ENCODE data around the gene BTBD10. TPM values are rescaled to one million over a fixed set of nuclear protein-coding genes. Genes with fewer than 3 reads are reported as not detected.
A peak's percentile ranks its signal among the peaks of the same experiment; 100 is the strongest.

The BTBD10 gene
- total and polyA plus RNA-seq, 8 donors, result 4.6 to 15.9 (median 7.6) TPM

DNA sequence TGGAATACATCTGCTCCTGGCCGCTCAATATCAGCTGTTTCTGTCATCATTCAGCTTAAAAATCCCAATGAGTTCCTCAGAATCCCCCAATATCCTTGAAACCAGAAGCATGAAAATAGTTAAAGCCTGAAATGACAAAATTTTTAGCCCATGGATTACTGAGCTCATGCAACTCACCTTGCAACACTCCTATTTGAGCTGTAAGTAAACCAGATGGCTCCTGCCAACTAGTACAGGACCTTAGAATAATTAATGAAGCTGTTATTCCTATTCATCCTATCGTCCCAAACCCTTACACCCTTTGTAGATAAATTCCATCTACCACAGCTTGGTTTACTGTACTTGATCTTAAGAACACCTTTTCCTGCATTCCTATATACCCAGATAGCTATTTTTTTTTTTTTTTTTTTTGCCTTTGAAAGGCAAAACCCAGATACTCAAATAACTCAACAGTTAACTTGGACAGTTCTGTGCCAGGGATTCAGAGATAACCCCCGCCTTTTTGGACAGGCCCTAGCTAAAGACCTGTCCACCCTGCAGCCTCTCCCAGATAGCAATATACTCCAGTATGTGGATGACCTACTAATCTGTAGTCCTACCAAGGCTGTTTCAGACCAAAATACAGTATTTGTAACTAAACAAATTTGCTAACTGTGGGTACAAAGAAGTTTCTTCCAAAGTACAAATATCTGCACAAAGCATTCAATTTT, 10.1 kb upstream of the BTBD10 start:
- Histone ChIP-seq H3K9me3 (no peaks in the 10 kb centered on the region), H3K4me1 (no peaks in the 10 kb centered on the region), H3K27ac (no peak overlapping the region), H3K4me3 (no peak overlapping the region), H3K36me3 (no peaks in the 10 kb centered on the region), H3K27me3 (no peaks in the 10 kb centered on the region)
- DNase-seq (no peak), FAIRE-seq (no peak), ATAC-seq (no peak)
- intact Hi-C loops (cut with DNase I), result no loop called here
- TF ChIP-seq, protein P1, sequence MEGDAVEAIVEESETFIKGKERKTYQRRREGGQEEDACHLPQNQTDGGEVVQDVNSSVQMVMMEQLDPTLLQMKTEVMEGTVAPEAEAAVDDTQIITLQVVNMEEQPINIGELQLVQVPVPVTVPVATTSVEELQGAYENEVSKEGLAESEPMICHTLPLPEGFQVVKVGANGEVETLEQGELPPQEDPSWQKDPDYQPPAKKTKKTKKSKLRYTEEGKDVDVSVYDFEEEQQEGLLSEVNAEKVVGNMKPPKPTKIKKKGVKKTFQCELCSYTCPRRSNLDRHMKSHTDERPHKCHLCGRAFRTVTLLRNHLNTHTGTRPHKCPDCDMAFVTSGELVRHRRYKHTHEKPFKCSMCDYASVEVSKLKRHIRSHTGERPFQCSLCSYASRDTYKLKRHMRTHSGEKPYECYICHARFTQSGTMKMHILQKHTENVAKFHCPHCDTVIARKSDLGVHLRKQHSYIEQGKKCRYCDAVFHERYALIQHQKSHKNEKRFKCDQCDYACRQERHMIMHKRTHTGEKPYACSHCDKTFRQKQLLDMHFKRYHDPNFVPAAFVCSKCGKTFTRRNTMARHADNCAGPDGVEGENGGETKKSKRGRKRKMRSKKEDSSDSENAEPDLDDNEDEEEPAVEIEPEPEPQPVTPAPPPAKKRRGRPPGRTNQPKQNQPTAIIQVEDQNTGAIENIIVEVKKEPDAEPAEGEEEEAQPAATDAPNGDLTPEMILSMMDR (IDR thresholded peaks at IDR 0.05), result no peak
- WGBS, 2 donors, result 49 to 55% methylated on average over 3 of the region's 3 CpGs

DNA sequence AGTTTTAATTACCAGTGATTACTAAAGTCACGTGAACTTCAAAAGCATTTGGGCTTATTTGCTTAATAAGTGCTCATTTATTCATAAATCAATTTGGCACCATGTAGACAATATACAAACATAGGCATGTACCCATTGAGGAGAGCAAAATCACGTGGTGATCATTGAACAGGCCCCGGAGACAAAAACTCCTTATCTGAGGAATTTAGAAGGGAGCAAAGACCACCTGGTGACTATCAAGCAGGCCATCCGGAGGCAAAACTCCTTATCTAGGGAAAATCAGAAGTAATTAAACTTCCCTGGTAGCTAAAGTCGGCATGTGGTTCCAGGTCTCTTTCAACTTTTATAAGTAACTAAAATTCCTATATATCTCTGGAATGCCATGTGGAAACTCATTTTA, 5.7 kb upstream of the BTBD10 start:
- intact Hi-C loops (cut with DNase I), result no loop called here
- no peak for FAIRE-seq

GRCh38 chr11:13465909-13466371, 2.9 kb upstream of the BTBD10 start:
- Histone ChIP-seq H3K4me3 (no peak overlapping the region), H3K27me3 (no peaks in the 10 kb centered on the region), H3K4me1 (peaks cover 5 to 14% (median 12%) of the 10 kb centered on the region in 3 donors), H3K36me3 (no peaks in the 10 kb centered on the region), H3K27ac (no peak overlapping the region), H3K9me3 (no peaks in the 10 kb centered on the region)
- TF ChIP-seq, protein P1 (IDR thresholded peaks at IDR 0.05), result peak in 2 of 4 donors; percentile 42 to 48
- intact Hi-C loops (cut with DNase I), result no loop called here
- WGBS, 2 donors, result 2 to 4% methylated on average over 6 of the region's 6 CpGs
- DNase-seq (no peak), FAIRE-seq (no peak), ATAC-seq (no peak)

More for the DNA sequence above, 5.7 kb upstream of the BTBD10 start:
- Histone ChIP-seq H3K36me3 (no peaks in the 10 kb centered on the region), H3K9me3 (no peaks in the 10 kb centered on the region), H3K27me3 (no peaks in the 10 kb centered on the region), H3K27ac (no peak overlapping the region), H3K4me3 (no peak overlapping the region), H3K4me1 (peaks cover 0 to 4% (median 3%) of the 10 kb centered on the region in 3 donors)
- WGBS, 2 donors, result 46 to 54% methylated on average over 5 of the region's 5 CpGs
- DNase-seq (no peak), ATAC-seq (no peak)
- TF ChIP-seq, protein P1 (IDR thresholded peaks at IDR 0.05), result no peak

- Histone ChIP-seq H3K27me3 (no peaks in the 10 kb centered on the region), H3K36me3 (no peaks in the 10 kb centered on the region)
- peak in 3 of 4 donors; percentile 0 to 6 (median 2) for ATAC-seq
Observed at GRCh38 chr11:13463779-13464290, 813 bp upstream of the BTBD10 start.

More at GRCh38 chr11:13463779-13464290, 813 bp upstream of the BTBD10 start:
- H3K9me3 ChIP-seq, result no peaks in the 10 kb centered on the region
- TF ChIP-seq, protein P1 (IDR thresholded peaks at IDR 0.05), result no peak
- intact Hi-C loops (cut with DNase I), result no loop called here
- H3K27ac ChIP-seq, result peak overlapping the region; percentile 71 to 84 (median 72)
- DNase-seq (no peak), FAIRE-seq (no peak)
- WGBS, 2 donors, result 23 to 24% methylated on average over 12 of the region's 12 CpGs
- H3K4me3 ChIP-seq, result peak overlapping the region; percentile 55 to 85 (median 71)
- H3K4me1 ChIP-seq, result peaks cover 5 to 14% (median 12%) of the 10 kb centered on the region in 3 donors
